Erythroblast (primary cell): ENCODE measurements around the gene PKMYT1.

Source experiments
- DNase-seq, 2 experiments: peaks; one replicate each; lab custom pipeline; 2025; lab: John Stamatoyannopoulos, UW
- GATA1 ChIP-seq: IDR thresholded peaks from 2 replicates; pipeline ENCODE4 v1.6.1; 2011; ENCODE audit warnings: low read depth, mild to moderate bottlenecking, control low read depth, low read length, moderate library complexity
- POLR2A ChIP-seq: IDR thresholded peaks from 2 replicates; pipeline ENCODE4 v1.6.1; 2011; ENCODE audit warnings: mild to moderate bottlenecking, low read length

The PKMYT1 gene

DNA sequence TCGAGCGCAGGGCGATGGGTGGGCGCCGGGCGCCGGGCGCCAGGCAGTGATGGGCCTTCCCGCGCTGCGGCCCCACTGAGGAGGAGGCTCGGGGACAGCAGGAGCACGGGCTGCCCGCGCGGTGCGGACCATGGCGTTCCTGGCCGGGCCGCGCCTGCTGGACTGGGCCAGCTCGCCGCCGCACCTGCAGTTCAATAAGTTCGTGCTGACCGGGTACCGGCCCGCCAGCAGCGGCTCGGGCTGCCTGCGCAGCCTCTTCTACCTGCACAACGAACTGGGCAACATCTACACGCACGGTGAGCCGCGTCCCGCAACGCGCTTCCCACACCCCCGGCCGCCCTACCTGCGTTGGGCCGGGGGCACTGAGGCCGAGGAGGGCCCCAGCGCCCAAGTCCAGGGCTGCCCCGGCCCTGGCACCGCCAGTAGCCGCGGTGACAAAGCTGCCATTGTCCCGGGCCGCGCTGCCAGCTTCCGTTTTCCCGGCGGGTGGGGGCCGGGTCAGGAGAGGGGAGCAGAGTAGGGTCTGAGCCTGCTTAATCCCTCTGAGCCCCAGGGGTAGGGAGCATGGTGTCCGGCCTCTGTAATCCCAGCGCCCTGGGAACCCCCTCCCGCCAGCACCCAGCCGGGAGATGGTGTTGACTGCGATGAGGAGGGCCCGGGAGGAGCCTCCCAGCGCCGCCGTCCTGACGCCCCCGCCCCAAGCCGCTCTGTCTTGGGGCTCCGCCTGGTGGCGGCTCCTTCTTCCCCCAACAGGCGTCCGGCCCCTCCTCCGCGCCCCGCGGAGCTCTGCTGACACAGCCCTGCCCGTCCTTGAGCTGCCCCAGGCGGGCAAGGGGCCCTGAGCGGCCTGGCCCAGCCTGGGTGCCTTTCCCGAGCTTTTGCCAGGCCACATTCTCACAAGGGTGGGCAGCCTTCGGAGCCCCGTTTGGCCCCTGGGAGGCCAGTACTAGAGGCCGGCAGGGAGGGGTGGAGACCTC lies 10.4 kb downstream of the PKMYT1 start:
- TF ChIP-seq POLR2A, result peak; percentile 55
- no peak for TF ChIP-seq GATA1
- peak; percentile 87 to 90 for DNase-seq

GRCh38 chr16:2968738-2969544 lies 11.3 kb downstream of the PKMYT1 start, which contains the start of gene PAQR4:
PAQR4 (plus strand) TSS chr16:2969348; CDS start chr16:2969675, 327 bp downstream.
- TF ChIP-seq GATA1, result no peak
- no peak for TF ChIP-seq POLR2A
- peak; percentile 93 to 95 for DNase-seq

DNA sequence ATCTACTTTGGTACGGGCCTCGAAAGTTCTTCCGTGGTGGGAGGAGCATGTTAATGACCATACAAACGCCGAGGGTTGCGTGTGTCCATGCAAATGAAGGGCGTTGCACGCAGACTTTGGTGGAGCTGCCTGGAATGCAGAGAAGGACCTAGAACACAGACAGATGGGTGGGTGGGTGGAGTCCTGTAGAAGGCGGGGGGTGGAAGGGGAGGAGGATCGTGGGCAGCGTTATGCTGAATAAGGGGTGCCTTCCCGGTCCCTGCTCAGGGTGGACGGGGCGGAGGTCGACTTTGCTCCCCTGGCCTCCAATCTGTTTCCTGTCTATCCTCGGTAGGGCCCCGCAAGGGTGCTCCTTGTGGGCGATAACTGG lies 11.9 kb downstream of the PKMYT1 start:
- TF ChIP-seq POLR2A, result no peak
- no peak for TF ChIP-seq GATA1

GRCh38 chr16:2967721-2968161 lies 12.5 kb downstream of the PKMYT1 start:
- no peak for DNase-seq
- TF ChIP-seq POLR2A (no peak), GATA1 (no peak)

More for the DNA sequence above, 11.9 kb downstream of the PKMYT1 start:
- peak; percentile 58 to 63 for DNase-seq

DNA sequence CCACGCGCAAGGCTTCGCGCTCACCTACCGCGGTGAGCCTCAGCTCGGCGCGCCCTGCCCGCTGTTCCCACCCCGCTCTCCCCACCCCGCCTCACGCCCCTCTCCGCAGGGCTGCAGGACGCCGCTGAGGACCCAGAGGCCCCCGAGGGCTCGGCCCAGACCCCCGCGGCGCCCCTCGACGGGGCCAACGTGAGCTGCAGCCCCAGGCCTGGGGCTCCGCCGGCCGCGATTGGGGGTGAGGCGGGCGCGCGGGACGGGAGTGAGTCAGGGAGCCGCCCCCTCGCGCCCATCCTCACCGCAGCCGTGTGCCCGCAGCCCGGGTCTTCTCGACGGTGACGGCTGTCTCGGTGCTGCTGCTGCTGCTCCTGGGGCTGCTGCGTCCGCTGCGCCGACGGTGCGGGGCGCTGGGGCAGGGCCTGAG lies 13.0 kb downstream of the PKMYT1 start:
- no peak for DNase-seq
- TF ChIP-seq GATA1, result no peak
- TF ChIP-seq POLR2A, result no peak

DNA sequence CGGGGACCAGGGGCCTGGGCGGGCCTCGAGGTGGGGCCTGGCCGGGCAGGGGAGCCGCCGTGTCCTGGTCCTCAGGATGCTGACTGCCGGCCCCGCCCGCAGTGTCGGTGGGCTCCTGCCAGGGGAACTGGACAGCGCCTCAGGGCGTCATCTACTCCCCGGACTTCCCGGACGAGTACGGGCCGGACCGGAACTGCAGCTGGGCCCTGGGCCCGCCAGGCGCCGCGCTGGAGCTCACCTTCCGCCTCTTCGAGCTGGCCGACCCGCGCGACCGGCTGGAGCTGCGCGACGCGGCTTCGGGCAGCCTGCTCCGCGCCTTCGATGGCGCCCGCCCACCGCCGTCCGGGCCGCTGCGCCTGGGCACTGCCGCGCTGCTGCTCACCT lies 13.4 kb downstream of the PKMYT1 start:
- peak in 1 of 2 experiments; percentile 27 for DNase-seq
- TF ChIP-seq GATA1, result no peak
- no peak for TF ChIP-seq POLR2A

- DNase-seq, result no peak
- TF ChIP-seq POLR2A (no peak), GATA1 (no peak)
Measured at GRCh38 chr16:2966043-2966807, 14.0 kb downstream of the PKMYT1 start.

DNA sequence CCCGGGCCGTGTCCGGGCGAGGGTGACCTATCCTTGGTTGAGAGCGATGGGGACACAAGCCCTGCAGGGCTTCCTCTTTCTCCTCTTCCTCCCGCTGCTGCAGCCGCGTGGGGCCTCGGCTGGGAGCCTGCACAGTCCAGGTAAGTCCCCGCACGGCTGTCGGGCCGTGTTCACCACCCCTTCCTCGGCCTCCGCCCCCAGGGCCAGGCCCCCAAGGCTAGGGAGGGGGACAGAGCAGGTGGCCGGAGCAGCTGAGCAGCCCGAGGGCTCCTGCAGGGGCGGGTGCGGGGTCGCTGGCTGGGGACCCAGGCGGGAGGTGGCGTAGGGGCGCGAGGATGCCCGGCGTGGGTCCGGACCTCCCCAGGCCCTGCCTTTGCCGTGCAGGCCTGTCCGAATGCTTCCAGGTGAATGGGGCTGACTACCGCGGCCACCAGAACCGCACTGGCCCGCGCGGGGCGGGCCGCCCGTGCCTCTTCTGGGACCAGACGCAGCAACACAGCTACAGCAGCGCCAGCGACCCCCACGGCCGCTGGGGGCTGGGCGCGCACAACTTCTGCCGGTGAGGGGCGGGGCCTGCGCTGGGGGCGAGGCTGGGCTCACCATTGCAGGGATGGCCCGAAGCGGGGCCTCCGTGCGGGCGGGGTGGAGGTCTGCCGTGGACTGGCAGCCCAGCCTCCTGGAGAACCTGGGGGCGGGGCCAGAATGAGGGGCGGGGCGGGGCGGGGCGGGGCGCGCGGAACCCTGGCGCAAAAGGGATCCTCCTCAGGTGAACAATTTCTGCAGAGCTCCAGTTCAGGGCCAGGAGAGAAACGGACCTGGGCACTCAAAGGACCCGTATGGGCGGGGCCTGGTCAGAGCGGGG lies 15.5 kb downstream of the PKMYT1 start:
- DNase-seq, result peak; percentile 64 to 71

GRCh38 chr16:2963723-2964474 lies 16.3 kb downstream of the PKMYT1 start, which contains the start of gene KREMEN2:
KREMEN2 (plus strand) TSS chr16:2964275; CDS start chr16:2964521, 246 bp downstream.
- no peak for TF ChIP-seq GATA1
- TF ChIP-seq POLR2A, result no peak
- DNase-seq, result no peak

More for the DNA sequence above, 15.5 kb downstream of the PKMYT1 start:
- TF ChIP-seq POLR2A, result no peak
- no peak for TF ChIP-seq GATA1

DNA sequence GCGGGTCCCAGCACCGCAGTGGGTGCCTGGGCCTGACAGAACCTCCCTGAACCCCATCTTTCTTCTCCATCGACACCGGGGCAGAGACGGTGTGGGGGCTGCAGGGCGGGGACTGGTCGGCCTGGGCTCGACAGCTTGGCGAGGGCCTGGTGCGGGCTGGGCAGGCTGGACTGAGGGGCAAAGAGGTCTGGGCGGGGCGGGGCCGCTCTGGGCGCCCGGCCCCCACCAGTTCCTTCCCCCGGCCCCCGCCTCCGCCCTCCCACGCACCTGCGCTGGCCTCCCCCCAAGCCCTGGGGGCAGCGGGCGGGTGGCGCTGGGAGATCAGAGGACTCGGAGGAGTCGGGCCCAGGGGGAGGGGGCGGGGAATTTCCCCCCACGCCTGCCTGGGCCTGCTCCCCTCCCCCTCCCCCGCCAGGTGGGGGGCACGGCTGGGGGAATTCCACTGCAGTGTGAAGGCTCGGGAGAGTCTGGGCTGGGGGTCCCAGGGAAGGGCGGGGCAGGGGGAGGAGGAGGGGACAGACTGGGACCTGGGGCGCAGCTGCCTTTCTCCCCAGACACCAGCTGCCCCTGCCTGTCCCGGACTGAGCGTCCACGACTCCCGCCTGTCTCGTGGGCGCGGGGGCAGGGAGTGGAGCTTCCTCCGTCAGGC lies 17.0 kb downstream of the PKMYT1 start:
- TF ChIP-seq POLR2A, result no peak
- no peak for TF ChIP-seq GATA1
- DNase-seq, result no peak
